ENCODE results near the gene RGP1. TPM values are rescaled to one million over a fixed set of nuclear protein-coding genes. Genes with fewer than 3 reads are reported as not detected.
A peak's percentile ranks its signal among the peaks of the same experiment; 100 is the strongest.

RGP1 gene
- total and polyA plus RNA-seq, 9 of the 15 experiments (the other 6 are each of a cell fraction or from before 2014, with no cell fraction given), result 0.42 to 13.8 (median 6.7) TPM

DNA sequence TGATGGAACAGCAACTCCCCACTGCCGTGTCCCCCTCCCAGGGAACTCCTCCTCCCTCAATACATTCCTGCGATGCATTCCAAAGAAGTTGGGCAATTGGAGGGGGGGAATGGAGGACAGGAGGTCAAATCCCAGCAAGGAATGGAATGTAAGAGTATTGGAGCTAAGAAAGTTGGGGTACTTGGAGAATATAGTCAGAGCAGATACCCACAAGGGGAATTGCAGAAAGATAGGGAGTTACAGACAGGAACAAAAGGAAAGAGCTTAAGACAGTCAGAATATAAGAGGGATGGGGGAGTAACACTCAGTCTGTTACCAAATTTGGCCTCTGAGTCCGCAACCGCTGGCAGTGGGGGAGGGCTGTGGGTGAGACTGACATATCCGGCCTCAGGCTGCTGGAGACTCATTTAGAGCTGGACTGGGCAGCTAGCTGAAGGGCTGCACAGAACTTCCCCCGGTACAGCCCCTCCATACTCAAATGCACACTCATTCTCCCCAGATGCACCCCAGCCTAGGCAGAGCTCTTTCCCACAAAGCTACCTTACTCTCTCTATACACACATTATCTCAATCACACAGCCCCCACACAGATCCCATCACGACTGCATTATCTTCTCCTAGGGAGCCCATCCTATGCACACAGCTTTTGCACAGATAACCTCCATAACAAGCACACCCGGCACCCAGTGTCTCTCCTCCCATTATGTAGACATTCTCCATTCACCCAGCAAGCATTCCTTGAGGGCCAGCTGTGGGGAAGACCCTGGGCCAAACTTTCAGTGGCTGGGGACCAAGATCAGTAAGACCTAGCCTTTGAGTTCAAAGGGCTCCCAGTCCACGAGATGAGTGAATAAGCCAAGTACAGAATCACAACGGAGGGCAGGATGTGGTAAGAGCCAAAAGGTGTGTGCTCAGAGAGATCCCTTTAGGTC is 20.8 kb upstream of the RGP1 start (continued):
- TF ChIP-seq RERE (CRISPR knock-in tag; IDR thresholded peaks at IDR 0.05; ENCODE audit: borderline replicate concordance) (no peak), HCFC1 (IDR thresholded peaks at IDR 0.05; ENCODE audit: low read depth, low read length) (no peak), MCM2 (IDR thresholded peaks at IDR 0.05; ENCODE audit: low read depth) (no peak), PKNOX1 (IDR thresholded peaks at IDR 0.05) (peak; percentile 77), GATAD2A (IDR thresholded peaks at IDR 0.05) (0 out of 2 replicates have a peak, but pooled peaks have one; percentile 44), ATF7 (IDR thresholded peaks at IDR 0.05) (peak; percentile 41; the same call in 1 of the 2 replicates), TFAM (CRISPR knock-in tag; conservative IDR thresholded peaks at IDR 0.05) (no peak), RAD21 (CRISPR knock-in tag; conservative IDR thresholded peaks at IDR 0.05 in 1 of 2, IDR thresholded peaks at IDR 0.05 in 1 of 2) (no peak), EGR1 (conservative IDR thresholded peaks at IDR 0.05) (peak; percentile 41; the same call in 1 of the 2 replicates), SUPT5H (IDR thresholded peaks at IDR 0.05) (peak; percentile 72), NFIX (CRISPR knock-in tag; IDR thresholded peaks at IDR 0.05; ENCODE audit: low read depth) (no peak), KDM1A (IDR thresholded peaks at IDR 0.05) (peak; percentile 77 to 90), MAFG (tag; conservative IDR thresholded peaks at IDR 0.05) (peak; percentile 77), TCF3 (CRISPR knock-in tag; IDR thresholded peaks at IDR 0.05) (peak; percentile 88), ZBTB12 (CRISPR knock-in tag; IDR thresholded peaks at IDR 0.05) (no peak), LCOR (CRISPR knock-in tag; IDR thresholded peaks at IDR 0.05) (0 out of 2 replicates have a peak, but pooled peaks have one; percentile 16), MAZ (CRISPR knock-in tag; conservative IDR thresholded peaks at IDR 0.05 in 1 of 2, IDR thresholded peaks at IDR 0.05 in 1 of 2) (peak in 1 of 2 experiments; percentile 64; a peak in 1 of 4 replicates), BACH1 (tag; IDR thresholded peaks at IDR 0.05) (0 out of 2 replicates have a peak, but pooled peaks have one; percentile 53)
- TF ChIP-seq, protein P1, sequence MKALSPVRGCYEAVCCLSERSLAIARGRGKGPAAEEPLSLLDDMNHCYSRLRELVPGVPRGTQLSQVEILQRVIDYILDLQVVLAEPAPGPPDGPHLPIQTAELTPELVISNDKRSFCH (CRISPR knock-in tag; IDR thresholded peaks at IDR 0.05), result no peak
- TF ChIP-seq, protein P1 (tag; IDR thresholded peaks at IDR 0.05), result 0 out of 2 replicates have a peak, but pooled peaks have one; percentile 13
